Nephron (organoid): ENCODE results near the gene DNAAF5.

Experiments
- H3K27ac Mint-ChIP-seq, 3 experiments: 2 replicates each; pipeline ENCODE4 v1.8.0; 2020; ENCODE audit warnings: mixed read lengths in 3 of 3, mild to moderate bottlenecking in 2 of 3, moderate library complexity in 1 of 3
- H3K27me3 Mint-ChIP-seq: 2 replicates; pipeline ENCODE4 v1.8.0; 2021; ENCODE audit warnings: low read depth, mild to moderate bottlenecking, moderate library complexity, mixed read lengths
- H3K36me3 Mint-ChIP-seq: 2 replicates; pipeline ENCODE4 v1.8.0; 2020; ENCODE audit warnings: low read depth, mixed read lengths
- H3K4me1 Mint-ChIP-seq: 2 replicates; pipeline ENCODE4 v1.8.0; 2020; ENCODE audit warnings: mixed read lengths
- H3K4me3 Mint-ChIP-seq, 3 experiments: 2 replicates each; pipeline ENCODE4 v1.8.0; 2020; ENCODE audit warnings: mild to moderate bottlenecking in 3 of 3, mixed read lengths in 3 of 3, moderate library complexity in 2 of 3
- H3K9me3 Mint-ChIP-seq: 2 replicates; pipeline ENCODE4 v1.8.0; 2020; ENCODE audit warnings: mixed read lengths
- CTCF ChIP-seq, 3 experiments: fragments of 200-600 bp; sonication (generic); IDR thresholded peaks; one replicate each; pipeline ENCODE4 v1.5.0; 2021; ENCODE audit warnings: antibody characterized with exemption in 3 of 3; ENCODE audit not compliant: unreplicated experiment in 3 of 3

The DNAAF5 gene

GRCh38 chr7:767580-767940, 41.1 kb downstream of the DNAAF5 start:
- Mint-ChIP-seq H3K27ac (peak overlapping the region; percentile 13 to 82 (median 44)), H3K27me3 (peaks cover 8% of the 10 kb centered on the region), H3K4me3 (peak overlapping the region in 2 of 3 experiments; percentile 4 to 24), H3K9me3 (no peaks in the 10 kb centered on the region), H3K4me1 (peaks cover 35% of the 10 kb centered on the region), H3K36me3 (peaks cover 52% of the 10 kb centered on the region)
- no peak for TF ChIP-seq CTCF (IDR thresholded peaks at IDR 0.05; ENCODE audit: unreplicated experiment in 3 of 3)

- no peak for TF ChIP-seq CTCF (IDR thresholded peaks at IDR 0.05; ENCODE audit: unreplicated experiment in 3 of 3)
- H3K27ac Mint-ChIP-seq = peak overlapping the region in 1 of 3 experiments; percentile 44
- H3K4me1 Mint-ChIP-seq = peaks cover 31% of the 10 kb centered on the region
- H3K36me3 Mint-ChIP-seq = peaks cover 47% of the 10 kb centered on the region
- peaks cover 8% of the 10 kb centered on the region for H3K27me3 Mint-ChIP-seq
- H3K4me3 Mint-ChIP-seq = peak overlapping the region in 1 of 3 experiments; percentile 59
- H3K9me3 Mint-ChIP-seq = no peaks in the 10 kb centered on the region
These were observed 41.6 kb downstream of the DNAAF5 start for GRCh38 chr7:767941-768731.

GRCh38 chr7:768881-769504, 42.5 kb downstream of the DNAAF5 start:
- Mint-ChIP-seq H3K27ac (peak overlapping the region in 1 of 3 experiments; percentile 59), H3K9me3 (no peaks in the 10 kb centered on the region), H3K27me3 (peaks cover 8% of the 10 kb centered on the region), H3K4me3 (peak overlapping the region in 1 of 3 experiments; percentile 16), H3K36me3 (peaks cover 39% of the 10 kb centered on the region), H3K4me1 (peaks cover 31% of the 10 kb centered on the region)
- peak in 2 of 3 experiments; percentile 11 to 25 for TF ChIP-seq CTCF (IDR thresholded peaks at IDR 0.05; ENCODE audit: unreplicated experiment in 3 of 3)

GRCh38 chr7:770336-770735, 43.8 kb downstream of the DNAAF5 start:
- peaks cover 8% of the 10 kb centered on the region for H3K27me3 Mint-ChIP-seq
- no peak overlapping the region for H3K4me3 Mint-ChIP-seq
- H3K4me1 Mint-ChIP-seq = peaks cover 31% of the 10 kb centered on the region
- peak overlapping the region in 2 of 3 experiments; percentile 93 to 94 for H3K27ac Mint-ChIP-seq
- TF ChIP-seq CTCF (IDR thresholded peaks at IDR 0.05; ENCODE audit: unreplicated experiment in 3 of 3) = no peak
- H3K9me3 Mint-ChIP-seq = no peaks in the 10 kb centered on the region
- peaks cover 35% of the 10 kb centered on the region for H3K36me3 Mint-ChIP-seq

GRCh38 chr7:770741-771166, 44.3 kb downstream of the DNAAF5 start:
- peaks cover 35% of the 10 kb centered on the region for H3K36me3 Mint-ChIP-seq
- peak overlapping the region; percentile 0 to 46 (median 42) for H3K4me3 Mint-ChIP-seq
- TF ChIP-seq CTCF (IDR thresholded peaks at IDR 0.05; ENCODE audit: unreplicated experiment in 3 of 3) = no peak
- peak overlapping the region; percentile 87 to 94 (median 93) for H3K27ac Mint-ChIP-seq
- peaks cover 8% of the 10 kb centered on the region for H3K27me3 Mint-ChIP-seq
- H3K9me3 Mint-ChIP-seq = no peaks in the 10 kb centered on the region
- peaks cover 31% of the 10 kb centered on the region for H3K4me1 Mint-ChIP-seq
